ENCODE measurements around the gene C1GALT1.

DNA sequence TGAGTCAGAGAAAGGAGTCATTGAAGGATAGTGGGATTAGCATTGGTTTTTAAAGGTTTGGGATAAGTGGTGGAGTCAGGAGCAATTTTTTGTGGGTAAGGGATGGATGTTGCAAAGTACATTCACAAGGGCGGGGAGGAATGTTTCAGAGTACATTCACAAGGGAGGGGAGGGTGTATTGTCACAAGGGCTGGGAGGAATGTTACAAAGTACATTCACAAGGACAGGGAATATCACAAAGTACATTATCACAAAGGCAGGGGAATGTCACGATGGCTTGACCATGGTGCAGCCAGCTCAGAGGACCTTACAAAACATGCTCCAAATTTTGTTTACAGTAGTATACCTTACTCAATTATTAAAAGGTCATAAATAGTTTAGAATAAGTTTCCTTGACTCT, 30.3 kb downstream of the C1GALT1 start:
- TF ChIP-seq POLR2AphosphoS5 (IDR thresholded peaks at IDR 0.05) (no peak), POLR2A (IDR thresholded peaks at IDR 0.05) (no peak), EP300 (IDR thresholded peaks at IDR 0.05; ENCODE audit: low read depth) (no peak)
- TF ChIP-seq, protein P1, sequence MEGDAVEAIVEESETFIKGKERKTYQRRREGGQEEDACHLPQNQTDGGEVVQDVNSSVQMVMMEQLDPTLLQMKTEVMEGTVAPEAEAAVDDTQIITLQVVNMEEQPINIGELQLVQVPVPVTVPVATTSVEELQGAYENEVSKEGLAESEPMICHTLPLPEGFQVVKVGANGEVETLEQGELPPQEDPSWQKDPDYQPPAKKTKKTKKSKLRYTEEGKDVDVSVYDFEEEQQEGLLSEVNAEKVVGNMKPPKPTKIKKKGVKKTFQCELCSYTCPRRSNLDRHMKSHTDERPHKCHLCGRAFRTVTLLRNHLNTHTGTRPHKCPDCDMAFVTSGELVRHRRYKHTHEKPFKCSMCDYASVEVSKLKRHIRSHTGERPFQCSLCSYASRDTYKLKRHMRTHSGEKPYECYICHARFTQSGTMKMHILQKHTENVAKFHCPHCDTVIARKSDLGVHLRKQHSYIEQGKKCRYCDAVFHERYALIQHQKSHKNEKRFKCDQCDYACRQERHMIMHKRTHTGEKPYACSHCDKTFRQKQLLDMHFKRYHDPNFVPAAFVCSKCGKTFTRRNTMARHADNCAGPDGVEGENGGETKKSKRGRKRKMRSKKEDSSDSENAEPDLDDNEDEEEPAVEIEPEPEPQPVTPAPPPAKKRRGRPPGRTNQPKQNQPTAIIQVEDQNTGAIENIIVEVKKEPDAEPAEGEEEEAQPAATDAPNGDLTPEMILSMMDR (IDR thresholded peaks at IDR 0.05): no peak
